ENCODE measurements around the gene ZNF76. TPM values are rescaled to one million over a fixed set of nuclear protein-coding genes. Genes with fewer than 3 reads are reported as not detected.

Gene ZNF76
- total and polyA plus RNA-seq, 2 of the 13 experiments (the other 11 are each of a cell fraction or from before 2014, with no cell fraction given), result 13.2 to 26.4 TPM

DNA sequence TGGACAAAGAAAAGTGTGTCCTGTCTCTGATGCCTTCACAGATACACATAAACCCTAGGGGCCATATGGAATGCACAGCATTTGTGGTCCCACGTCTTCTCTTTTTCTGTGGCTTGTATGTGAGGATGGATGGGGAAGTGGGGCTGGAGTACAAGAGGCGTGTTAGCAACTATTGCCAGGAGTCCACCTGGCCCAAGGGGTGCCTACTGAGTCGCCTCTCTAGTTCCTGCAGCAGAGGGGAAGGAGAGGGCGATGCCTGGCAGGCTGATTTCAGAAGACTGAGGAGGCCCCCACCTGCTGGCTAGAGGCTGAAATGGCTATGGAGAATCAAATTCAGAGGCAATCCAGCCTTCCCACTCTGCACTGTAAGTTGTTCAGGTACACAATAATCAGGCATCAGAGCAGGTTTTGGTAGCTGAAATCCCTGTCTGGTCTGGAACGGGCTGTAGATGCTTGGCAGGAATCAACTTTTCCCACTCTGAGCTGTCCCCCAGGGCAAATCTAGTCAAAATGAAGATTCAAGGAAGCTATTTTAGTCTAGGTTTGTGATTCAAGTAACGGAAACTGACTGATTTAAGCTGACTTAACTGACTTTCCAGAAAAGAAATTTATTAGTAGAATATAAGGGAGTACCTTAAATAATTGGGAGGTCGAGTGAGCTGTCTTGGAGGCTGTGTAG lies 68.0 kb downstream of the ZNF76 start (continued):
- TF ChIP-seq GLI4 (CRISPR knock-in tag; IDR thresholded peaks at IDR 0.05; ENCODE audit: borderline replicate concordance) (no peak), ZNF891 (CRISPR knock-in tag; IDR thresholded peaks at IDR 0.05) (no peak), CCDC6 (CRISPR knock-in tag; IDR thresholded peaks at IDR 0.05) (no peak), RARG (CRISPR knock-in tag; IDR thresholded peaks at IDR 0.05; ENCODE audit: low read depth) (no peak), MIXL1 (CRISPR knock-in tag; IDR thresholded peaks at IDR 0.05) (peak; percentile 41; the same call in 1 of the 2 replicates), ZNF776 (CRISPR knock-in tag; IDR thresholded peaks at IDR 0.05) (no peak), HES4 (CRISPR knock-in tag; IDR thresholded peaks at IDR 0.05; ENCODE audit: borderline replicate concordance) (no peak), ZNF512B (CRISPR knock-in tag; IDR thresholded peaks at IDR 0.05; ENCODE audit: borderline replicate concordance) (no peak), NR1H2 (CRISPR knock-in tag; IDR thresholded peaks at IDR 0.05; ENCODE audit: borderline replicate concordance, low read depth) (no peak), E2F2 (CRISPR knock-in tag; IDR thresholded peaks at IDR 0.05; ENCODE audit: borderline replicate concordance) (no peak), ZNF274 (CRISPR knock-in tag; IDR thresholded peaks at IDR 0.05) (no peak), ZFP41 (CRISPR knock-in tag; IDR thresholded peaks at IDR 0.05; ENCODE audit: borderline replicate concordance) (no peak), ZNF350 (CRISPR knock-in tag; IDR thresholded peaks at IDR 0.05; ENCODE audit: borderline replicate concordance, low read depth) (no peak), BRD4 (CRISPR knock-in tag; IDR thresholded peaks at IDR 0.05) (no peak), ARNT (IDR thresholded peaks at IDR 0.05) (no peak), ARID2 (CRISPR knock-in tag; IDR thresholded peaks at IDR 0.05; ENCODE audit: borderline replicate concordance) (no peak)
- TF ChIP-seq, protein P1, sequence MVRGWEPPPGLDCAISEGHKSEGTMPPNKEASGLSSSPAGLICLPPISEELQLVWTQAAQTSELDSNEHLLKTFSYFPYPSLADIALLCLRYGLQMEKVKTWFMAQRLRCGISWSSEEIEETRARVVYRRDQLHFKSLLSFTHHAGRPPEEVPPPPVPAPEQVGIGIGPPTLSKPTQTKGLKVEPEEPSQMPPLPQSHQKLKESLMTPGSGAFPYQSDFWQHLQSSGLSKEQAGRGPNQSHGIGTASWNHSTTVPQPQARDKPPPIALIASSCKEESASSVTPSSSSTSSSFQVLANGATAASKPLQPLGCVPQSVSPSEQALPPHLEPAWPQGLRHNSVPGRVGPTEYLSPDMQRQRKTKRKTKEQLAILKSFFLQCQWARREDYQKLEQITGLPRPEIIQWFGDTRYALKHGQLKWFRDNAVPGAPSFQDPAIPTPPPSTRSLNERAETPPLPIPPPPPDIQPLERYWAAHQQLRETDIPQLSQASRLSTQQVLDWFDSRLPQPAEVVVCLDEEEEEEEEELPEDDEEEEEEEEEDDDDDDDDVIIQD (CRISPR knock-in tag; IDR thresholded peaks at IDR 0.05; ENCODE audit: low read depth), result no peak
- TF ChIP-seq, protein P2, sequence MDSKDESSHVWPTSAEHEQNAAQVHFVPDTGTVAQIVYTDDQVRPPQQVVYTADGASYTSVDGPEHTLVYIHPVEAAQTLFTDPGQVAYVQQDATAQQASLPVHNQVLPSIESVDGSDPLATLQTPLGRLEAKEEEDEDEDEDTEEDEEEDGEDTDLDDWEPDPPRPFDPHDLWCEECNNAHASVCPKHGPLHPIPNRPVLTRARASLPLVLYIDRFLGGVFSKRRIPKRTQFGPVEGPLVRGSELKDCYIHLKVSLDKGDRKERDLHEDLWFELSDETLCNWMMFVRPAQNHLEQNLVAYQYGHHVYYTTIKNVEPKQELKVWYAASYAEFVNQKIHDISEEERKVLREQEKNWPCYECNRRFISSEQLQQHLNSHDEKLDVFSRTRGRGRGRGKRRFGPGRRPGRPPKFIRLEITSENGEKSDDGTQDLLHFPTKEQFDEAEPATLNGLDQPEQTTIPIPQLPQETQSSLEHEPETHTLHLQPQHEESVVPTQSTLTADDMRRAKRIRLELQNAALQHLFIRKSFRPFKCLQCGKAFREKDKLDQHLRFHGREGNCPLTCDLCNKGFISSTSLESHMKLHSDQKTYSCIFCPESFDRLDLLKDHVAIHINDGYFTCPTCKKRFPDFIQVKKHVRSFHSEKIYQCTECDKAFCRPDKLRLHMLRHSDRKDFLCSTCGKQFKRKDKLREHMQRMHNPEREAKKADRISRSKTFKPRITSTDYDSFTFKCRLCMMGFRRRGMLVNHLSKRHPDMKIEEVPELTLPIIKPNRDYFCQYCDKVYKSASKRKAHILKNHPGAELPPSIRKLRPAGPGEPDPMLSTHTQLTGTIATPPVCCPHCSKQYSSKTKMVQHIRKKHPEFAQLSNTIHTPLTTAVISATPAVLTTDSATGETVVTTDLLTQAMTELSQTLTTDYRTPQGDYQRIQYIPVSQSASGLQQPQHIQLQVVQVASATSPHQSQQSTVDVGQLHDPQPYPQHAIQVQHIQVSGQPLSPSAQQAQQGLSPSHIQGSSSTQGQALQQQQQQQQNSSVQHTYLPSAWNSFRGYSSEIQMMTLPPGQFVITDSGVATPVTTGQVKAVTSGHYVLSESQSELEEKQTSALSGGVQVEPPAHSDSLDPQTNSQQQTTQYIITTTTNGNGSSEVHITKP (CRISPR knock-in tag; IDR thresholded peaks at IDR 0.05; ENCODE audit: low read depth), result no peak
- TF ChIP-seq, protein P3, sequence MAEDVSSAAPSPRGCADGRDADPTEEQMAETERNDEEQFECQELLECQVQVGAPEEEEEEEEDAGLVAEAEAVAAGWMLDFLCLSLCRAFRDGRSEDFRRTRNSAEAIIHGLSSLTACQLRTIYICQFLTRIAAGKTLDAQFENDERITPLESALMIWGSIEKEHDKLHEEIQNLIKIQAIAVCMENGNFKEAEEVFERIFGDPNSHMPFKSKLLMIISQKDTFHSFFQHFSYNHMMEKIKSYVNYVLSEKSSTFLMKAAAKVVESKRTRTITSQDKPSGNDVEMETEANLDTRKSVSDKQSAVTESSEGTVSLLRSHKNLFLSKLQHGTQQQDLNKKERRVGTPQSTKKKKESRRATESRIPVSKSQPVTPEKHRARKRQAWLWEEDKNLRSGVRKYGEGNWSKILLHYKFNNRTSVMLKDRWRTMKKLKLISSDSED (CRISPR knock-in tag; IDR thresholded peaks at IDR 0.05), result no peak
